ENCODE results near the gene SLC12A9.

GRCh38 chr7:100827330-100828226 lies 24.9 kb upstream of the SLC12A9 start, which contains the start of gene EPHB4:
- peak; percentile 66; the same call in 1 of the 2 replicates for TF ChIP-seq POLR2AphosphoS5 (IDR thresholded peaks at IDR 0.05; ENCODE audit: low read depth, low read length)
- peak; percentile 41 to 58 (median 41); a peak in 4 of 6 replicates for TF ChIP-seq CTCF (IDR thresholded peaks at IDR 0.05 in 2 of 3, conservative IDR thresholded peaks at IDR 0.05 in 1 of 3; ENCODE audit: borderline replicate concordance in 1 of 3, insufficient read depth in 1 of 3, low read depth in 2 of 3, low read length in 2 of 3)
- no peak; the same call in 1 of the 2 replicates for TF ChIP-seq RAD21 (IDR thresholded peaks at IDR 0.05; ENCODE audit: low read depth)
- no peak for TF ChIP-seq CEBPB (IDR thresholded peaks at IDR 0.05; ENCODE audit: low read depth)
- TF ChIP-seq EZH2 (IDR thresholded peaks at IDR 0.05): no peak
